Measurements from ENCODE around the gene ARL14.
"Not testable (repeated sequence)": the region's sequence is repeated elsewhere in the genome, so short reads cannot be mapped to it uniquely, and the experiment has no call there.

The ARL14 gene

DNA sequence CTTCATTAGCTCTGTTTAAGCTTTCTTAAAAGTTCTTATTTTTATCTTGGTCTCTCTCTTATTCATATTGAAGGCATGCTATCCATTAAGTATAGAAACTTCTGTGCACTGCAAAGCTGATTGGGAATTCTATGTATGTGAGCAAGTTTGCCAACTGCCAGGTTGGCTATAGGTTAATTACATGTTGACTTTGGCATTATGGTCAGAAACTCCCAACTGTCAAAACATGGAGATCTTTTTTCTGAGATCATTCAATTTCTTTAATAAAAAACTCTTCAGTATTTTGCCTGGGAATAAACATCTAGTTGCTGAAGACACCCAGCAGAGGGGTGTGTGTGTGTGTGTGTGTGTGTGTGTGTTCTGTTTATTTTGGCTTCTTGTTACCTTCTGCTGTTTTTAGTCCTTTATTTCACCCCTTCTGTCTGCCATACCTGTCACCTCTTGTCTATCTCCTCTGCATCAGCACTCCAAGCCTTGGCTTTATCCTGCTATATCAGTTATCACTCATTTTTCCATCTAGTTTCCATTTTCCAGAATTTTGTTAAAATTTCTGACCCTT lies 1.3 kb upstream of the ARL14 start:
- no peak overlapping the region for H3K4me3 ChIP-seq (ENCODE audit: low read depth, low read length)

DNA sequence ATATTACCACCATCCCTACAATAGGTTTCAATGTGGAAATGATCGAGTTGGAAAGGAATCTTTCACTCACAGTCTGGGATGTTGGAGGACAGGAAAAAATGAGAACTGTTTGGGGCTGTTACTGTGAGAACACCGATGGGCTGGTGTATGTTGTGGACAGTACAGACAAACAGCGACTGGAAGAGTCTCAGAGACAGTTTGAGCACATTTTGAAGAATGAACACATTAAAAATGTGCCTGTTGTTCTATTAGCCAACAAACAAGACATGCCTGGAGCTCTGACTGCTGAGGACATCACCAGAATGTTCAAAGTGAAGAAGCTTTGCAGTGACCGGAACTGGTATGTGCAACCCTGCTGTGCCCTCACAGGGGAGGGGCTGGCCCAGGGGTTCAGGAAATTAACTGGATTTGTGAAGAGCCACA lies 510 bp downstream of the ARL14 start:
- no peak overlapping the region for H3K4me3 ChIP-seq (ENCODE audit: low read depth, low read length)

DNA sequence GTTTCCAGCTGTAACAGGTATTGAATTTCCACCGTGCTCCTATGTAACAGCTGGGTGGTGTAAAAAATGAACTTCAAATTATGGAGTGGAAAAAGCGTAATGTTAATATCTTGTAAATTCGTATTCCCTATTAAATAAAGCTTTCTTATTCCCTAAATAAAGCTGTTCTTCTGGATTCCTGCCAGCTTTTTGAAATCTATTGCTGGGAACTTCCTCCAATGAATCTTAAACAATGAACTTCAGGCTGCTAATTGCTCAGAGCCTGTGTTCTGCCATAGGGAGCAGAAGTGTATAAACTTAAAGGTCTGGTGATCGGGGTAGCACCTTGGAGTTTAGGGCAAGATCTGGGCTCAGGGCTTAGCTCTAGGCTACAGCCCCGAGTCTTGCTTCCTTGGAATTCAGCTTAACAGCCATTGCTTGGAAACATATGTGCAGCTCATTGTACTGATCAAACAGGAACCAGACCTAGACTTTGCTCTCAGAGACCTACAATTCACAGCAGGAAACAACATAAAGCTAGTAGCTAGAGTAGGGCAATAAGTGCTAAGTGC lies 1.4 kb downstream of the ARL14 start:
- no peak overlapping the region for H3K4me3 ChIP-seq (ENCODE audit: low read depth, low read length)

DNA sequence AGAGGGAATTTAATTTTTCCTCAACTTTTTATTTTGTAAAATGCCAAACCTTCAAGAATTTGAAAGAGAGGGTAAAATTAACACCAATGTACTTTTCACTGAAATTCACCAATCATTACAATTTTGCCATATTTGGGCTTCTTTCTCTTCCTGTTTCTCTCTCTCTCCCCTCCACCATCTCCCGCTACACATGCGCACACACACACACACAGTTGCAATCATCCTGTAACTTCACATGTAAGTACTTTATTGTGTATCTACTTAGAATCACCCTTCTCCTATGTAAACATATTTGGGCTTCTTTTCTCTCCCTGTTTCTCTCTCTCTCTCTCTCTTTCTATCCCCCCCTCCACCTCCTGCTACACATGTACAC lies 7.4 kb downstream of the ARL14 start:
- no peak overlapping the region for H3K4me3 ChIP-seq (ENCODE audit: low read depth, low read length)

DNA sequence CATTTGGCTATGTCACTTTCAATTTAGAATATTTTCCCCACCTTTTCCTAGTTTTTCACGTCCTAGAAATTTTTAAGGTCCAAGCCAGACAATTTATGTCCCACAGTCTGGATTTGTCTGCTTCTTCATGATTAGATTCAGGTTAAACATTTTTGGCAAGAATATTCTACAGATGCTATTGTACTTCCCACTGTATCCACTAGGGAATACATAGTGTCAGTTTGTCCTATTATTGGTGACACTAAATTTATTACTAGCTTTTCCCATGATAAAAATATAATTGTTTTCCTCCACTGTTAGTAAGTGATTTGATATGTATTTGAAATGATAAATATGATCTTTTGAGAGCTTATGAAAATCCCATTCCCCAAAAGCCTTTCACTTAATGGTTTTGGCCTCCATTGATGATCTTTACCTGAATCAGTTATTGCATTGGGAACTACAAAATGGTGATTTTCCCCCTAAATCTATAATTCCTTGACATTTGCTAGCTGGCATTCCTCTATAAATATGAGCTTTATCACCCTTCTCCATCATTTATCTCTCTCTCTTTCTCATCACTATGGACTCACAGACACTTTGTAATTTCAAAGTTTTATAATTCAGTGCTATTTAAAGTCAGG lies 8.3 kb downstream of the ARL14 start:
- no peak overlapping the region for H3K4me3 ChIP-seq (ENCODE audit: low read depth, low read length)

DNA sequence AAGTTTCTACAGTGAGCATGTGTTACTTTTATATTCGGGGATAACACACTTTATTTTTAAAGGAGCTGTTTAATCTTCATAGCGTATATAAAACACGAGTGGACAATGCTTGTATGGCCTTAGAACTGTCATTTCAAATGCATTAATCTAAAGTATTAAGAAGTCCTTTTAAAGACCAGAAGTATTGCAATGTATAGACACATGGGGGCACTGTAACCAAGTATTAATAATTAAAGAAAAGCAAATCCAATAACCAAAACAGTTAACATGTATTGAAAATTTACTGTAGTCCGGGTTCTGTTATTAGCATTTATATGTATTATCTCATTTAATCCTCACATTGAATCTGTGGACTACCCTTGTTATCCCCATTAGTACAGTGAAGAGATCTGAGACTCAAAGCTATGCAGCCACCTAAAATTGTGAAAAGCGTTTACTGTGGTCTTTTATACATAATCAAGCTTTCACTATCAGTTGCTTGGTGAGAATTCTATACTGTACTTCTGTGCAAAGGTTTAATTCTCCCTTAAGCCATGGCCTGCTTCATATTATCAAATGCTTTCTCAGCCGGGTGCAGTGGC lies 10.1 kb downstream of the ARL14 start:
- no peak overlapping the region for H3K4me3 ChIP-seq (ENCODE audit: low read depth, low read length)

DNA sequence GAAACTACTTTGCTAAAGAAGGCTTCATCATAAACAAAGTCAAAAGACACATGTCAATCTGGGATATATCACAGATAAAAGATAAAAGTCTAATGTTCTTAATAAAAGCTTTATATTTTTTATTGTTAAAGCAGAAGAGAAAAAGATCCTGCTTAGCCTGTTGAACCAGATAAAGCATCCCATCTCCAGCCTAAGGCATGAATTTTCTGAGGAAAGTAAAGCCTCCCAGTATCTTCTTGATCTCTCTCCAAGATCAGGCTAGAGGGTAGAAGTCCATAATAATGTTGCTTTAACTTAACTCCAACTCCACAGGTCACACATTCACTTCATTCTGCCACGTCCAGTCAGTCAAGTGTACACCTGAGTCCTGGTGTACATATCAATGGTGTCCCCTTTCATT lies 14.2 kb downstream of the ARL14 start:
- H3K4me3 ChIP-seq (ENCODE audit: low read depth, low read length), result no peak overlapping the region

DNA sequence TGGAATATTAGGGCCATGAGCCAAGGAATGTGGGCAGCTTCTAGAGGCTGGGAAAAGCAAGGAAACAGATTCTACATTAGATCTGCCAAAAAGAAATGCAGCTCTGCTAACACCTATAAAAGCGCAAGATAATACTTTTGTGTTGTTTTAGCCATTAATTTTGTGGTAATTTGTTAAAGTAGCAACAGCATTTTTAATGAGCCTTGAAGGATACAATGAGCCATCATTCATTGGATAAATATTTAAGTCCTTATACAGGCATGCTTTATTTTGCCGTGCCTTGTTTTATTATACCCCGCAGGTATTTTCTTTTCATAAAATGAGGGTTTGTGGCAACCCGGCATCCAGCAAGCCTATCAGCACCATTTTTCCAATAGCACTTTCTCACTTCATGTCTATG lies 15.0 kb downstream of the ARL14 start:
- H3K4me3 ChIP-seq (ENCODE audit: low read depth, low read length), result no peak overlapping the region

DNA sequence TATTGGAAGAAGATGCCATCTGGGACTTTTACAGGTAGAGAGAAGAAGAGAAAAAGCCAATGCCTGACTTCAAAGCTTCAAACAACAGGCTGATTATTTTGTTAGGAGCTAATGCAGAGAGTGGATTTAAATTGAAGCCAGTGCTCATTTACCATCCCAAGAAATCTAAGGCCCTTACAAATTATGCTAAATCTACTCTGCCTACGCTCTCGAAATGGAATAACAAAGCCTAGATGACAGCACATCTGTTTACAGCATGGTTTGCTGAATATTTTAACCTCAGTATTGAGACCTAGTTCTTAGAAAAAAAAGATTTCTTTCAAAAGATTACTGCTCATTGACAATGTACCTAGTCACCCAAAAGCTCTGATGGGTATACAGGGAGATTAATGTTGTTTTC lies 16.2 kb downstream of the ARL14 start:
- H3K4me3 ChIP-seq (ENCODE audit: low read depth, low read length), result no peak overlapping the region

DNA sequence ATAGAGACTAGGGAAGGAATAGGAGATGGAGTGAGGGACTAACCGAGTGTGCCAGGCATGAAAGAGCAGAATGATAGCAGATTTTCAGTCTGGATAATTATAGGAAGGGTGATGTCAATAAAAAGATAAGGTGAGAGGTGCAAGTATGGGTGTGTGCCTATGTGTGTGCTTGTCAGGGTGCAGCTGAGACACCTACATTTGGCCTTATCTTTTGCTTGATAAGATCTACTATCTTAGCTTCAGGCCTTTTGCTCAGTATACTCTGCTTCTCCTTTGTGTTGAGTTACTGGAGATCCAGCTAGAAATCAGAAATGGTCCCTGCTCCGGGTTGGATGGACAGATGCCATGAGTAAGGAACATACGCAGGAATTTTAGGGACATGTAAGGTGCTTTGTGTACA lies 17.4 kb downstream of the ARL14 start:
- no peak overlapping the region for H3K4me3 ChIP-seq (ENCODE audit: low read depth, low read length)

DNA sequence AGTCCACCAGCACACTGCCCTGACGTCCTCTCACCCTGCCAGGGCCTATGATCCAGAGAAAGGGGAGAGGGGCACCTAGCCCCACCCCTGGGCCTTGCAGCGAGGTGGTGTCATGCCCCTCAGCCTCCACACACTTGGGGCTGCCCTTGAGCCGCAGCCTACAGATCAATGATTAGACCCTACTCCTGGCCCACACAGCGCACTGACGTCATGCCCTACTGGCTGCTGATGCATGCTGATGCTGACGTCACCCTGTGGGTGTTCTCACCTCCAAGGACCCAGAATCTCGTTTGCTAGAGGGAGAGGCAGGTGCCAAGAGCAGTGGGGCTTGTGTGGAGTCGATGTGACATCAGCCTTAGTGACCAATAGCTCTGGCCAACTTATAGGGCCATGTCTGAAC lies 18.0 kb downstream of the ARL14 start:
- no peak overlapping the region for H3K4me3 ChIP-seq (ENCODE audit: low read depth, low read length)

DNA sequence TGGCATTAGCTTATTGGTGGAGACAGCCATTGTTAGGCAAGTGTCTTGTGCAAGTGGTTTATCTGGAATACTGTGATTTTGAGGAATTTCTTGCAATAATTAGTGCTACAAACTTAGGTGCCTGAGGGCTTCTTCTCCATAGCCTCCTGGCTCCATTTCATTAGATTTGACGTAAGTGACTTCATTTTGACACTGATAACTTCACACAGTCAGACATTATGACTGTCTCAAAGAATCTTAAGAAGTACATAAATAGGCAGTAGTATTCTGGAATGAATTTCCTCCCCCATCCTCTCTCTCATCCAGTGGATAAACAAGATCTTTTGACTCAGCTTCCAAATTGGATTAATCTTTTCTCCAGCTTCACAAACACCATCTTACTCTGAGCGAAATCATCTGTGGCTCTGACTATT lies 19.0 kb downstream of the ARL14 start:
- no peak overlapping the region for H3K4me3 ChIP-seq (ENCODE audit: low read depth, low read length)

DNA sequence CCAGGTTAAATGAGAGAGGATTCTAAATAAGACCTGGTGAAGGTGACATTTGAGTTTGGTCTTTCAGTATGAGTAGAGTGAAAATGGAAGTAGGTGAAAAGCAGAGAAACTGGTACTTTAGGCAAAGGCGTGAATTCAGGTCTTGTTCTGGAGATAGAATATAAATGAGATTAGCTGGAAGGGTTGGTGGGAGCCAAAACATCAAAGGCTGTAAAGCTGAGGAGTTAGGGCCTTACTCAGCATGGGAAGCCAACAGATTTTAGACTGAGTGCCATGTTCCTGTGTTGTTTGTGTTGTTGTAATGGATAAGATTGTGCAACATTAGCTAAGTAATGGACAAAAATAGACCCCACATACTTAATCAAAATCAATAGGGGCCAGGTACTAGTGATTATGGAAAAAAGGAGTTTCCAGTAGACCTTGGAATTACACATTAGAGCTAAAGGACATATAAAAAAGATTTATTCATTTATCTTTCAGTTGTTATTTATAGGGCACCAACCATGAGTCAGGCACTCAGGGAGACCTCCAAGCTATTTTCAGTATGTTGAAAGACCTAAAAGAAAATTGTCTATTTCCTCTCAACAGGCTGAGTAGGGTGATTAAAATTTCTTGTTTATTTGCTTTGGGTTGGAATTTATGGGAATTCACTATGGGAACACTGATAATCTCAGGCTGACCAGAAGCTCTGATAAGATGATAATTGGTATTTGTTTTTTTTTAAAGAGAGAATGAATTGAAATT lies 20.8 kb downstream of the ARL14 start:
- H3K4me3 ChIP-seq (ENCODE audit: low read depth, low read length), result no peak overlapping the region

DNA sequence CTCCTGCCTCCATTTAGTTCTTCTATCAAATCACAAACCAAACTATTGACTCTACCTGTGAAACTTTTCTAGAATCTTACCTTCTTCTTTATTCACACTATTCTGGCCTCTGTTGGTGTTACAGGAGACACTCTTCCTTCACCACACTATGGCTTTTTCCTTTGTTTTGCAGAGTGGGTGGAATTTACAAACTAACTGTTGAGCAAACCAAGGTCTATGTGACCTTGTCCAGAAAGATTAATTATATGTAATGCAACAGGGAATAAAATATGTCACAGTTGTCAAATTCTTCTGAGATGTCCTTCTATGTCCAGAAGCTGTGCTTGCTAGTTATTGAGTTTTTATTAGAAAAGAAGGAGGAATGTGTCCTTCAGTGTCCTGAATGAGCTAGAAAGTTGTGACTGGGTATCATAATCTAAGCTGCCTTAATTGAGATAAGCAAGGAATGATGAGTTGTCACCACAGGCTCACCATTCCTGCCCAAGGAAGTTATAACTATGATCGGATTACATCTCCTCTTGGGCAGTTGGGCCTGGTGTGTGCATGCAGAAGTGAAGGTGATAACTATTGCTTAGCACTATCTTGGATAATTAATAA lies 21.7 kb downstream of the ARL14 start:
- no peak overlapping the region for H3K4me3 ChIP-seq (ENCODE audit: low read depth, low read length)

DNA sequence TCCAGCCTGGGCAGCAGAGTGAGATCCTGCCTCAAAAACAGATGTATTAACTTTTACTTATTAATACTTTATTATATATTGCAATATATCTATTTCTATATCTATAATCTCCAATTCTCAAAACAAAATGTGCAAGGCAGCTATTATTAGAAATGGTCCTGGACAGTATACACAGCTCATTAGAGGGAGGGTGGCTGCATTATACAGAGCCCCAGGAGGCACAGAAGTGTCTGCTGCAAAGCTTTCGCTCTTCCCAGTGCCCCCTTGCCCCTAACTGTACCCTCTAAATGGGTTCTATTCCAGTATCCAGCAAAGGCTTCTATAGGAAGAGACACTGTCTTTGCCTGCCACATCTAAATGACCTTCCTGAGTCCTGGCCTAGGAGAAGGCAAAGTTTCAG lies 24.5 kb downstream of the ARL14 start:
- no peak overlapping the region for H3K4me3 ChIP-seq (ENCODE audit: low read depth, low read length)

DNA sequence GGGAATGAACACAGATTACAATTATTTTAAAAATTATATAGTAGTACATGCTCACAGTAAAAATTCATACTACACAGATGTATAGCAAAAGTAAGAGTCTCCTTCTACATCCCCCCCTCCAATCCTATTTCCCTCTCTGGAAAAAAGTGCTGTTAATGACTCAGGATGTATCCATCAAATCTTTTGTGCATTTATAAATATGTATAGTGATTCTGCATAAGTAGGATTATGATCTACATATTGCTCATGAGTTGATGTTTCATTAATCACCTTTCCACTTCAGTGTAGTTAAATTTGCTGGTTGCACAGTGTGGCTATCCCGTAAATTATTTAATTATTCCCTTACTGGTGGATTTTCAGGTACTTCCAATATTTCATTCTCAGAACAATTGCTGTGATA lies 25.3 kb downstream of the ARL14 start:
- H3K4me3 ChIP-seq (ENCODE audit: low read depth, low read length), result no peak overlapping the region

DNA sequence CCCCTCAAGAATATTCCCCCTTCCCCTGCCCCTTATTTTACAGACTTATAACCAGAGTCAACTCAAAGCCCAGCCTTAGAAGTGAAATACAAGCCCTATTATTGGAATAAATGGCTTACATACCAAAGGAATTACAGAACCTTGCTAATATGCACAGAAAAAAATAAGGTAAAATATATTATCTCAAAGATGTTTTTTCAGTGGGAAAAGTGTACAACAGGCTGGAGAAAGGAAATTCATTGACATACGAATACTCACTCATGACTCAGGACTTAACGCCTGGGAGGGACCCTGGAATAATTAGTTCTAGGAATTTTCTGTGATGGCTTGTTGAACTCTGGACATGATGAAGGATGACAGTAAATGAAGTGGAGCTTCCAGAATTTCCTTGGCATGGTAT lies 27.0 kb downstream of the ARL14 start:
- no peak overlapping the region for H3K4me3 ChIP-seq (ENCODE audit: low read depth, low read length)

DNA sequence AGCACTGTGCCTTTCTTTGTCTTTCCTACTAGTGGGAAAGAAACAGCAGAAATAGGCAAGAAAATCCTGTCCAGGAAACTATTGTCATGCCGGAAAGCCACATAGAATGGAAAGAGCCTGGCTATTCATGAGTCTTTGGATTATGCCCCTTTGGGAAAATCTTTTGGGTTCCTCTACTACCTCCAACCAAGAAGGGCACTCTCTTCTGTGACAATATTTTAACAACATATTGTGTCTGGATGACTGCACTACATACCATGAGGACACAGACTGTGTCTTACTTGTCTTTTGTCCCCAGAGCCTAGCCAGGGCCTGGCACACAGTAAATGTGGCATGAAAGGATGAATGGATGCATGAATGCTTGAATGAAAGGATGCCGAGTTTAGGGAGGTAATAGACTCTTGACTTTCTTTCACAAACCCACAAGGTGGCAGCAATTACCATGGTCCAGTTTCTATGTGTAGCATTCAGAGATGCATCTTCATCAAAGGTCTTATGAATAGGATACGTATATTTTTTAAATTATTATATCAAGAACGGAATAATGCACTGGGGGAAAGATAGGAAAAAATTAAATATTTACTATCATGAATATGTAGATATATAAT lies 30.3 kb downstream of the ARL14 start:
- no peak overlapping the region for H3K4me3 ChIP-seq (ENCODE audit: low read depth, low read length)

DNA sequence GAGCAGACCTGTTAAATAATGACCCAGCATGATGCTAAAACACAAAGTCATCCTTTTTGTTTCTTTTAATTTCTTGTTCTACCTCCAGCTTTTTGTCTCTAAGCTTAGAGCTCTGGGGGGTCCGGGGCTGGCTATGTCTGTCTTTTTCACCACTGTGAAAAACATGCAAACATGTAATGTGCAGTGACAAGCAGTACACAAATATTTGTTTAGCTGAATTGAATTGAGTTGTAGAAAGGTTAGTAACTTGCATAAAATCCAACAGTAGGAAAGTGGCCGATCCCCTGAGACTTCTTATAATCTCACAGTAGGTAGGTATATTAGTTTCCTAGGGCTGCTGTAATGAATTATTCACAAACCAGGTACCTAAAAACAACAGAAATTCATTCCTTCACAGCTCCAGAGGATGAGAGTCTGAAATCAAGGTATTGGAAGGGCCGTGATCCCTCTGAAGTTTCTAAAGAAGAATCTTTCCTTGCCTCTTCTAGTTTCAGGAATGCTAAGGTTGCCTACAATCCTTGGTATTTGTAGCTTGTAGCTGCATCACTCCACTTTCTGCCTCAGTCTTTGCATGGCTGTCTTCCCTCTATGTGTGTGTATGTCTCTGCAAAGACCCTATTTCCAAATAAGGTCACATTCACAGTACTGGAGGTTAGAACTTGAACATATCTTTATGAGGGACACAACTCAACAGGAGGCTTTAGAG lies 32.7 kb downstream of the ARL14 start:
- no peak overlapping the region for H3K4me3 ChIP-seq (ENCODE audit: low read depth, low read length)

DNA sequence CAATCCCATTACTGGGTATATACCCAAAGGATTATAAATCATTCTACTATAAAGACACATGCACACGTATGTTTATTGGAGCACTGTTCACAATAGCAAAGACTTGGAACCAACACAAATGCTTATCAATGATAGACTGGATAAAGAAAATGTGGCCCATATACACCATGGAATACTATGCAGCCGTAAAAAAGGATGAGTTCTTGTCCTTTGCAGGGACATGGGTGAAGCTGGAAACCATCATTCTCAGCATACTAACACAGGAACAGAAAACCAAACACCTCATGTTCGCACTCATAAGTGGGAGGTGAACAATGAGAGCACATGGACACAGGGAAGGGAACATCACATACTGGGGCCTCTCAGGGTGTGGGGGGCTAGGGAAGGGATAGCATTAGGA lies 36.2 kb downstream of the ARL14 start:
- not testable (repeated sequence) for H3K4me3 ChIP-seq (ENCODE audit: low read depth, low read length)

DNA sequence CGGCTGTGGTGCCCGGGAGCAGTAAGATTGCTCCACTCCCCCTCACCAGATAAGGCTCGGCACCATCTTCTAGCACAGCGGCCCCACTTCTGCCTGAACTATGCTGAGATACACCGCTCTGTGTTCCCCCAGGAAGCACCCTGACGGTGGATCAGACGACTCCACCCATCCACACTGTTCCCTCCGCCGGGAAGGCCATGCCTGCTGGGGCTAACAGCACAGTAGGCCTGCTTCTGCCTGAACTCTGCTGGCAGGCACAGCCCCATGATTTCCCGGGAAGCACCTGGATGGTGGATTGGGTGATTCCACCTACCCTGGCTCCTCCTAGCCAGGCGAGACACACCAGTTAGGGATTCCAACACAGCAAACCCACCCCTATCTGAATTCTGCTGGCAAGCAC lies 42.8 kb downstream of the ARL14 start:
- H3K4me3 ChIP-seq (ENCODE audit: low read depth, low read length), result no peak overlapping the region
